ENCODE measurements around the gene CTNNA1.
"Not testable (repeated sequence)": the region's sequence is repeated elsewhere in the genome, so short reads cannot be mapped to it uniquely, and the experiment has no call there.

CTNNA1 gene

GRCh38 chr5:138910546-138911185, 157.4 kb downstream of the CTNNA1 start:
- H3K4me3 ChIP-seq (ENCODE audit: low read length), result no peak overlapping the region
- no peak for DNase-seq (ENCODE audit: low read depth, low spot score)

- H3K4me3 ChIP-seq (ENCODE audit: low read length), result no peak overlapping the region
- DNase-seq (ENCODE audit: low read depth, low spot score), result no peak
Observed at GRCh38 chr5:138911441-138911840, 158.2 kb downstream of the CTNNA1 start.

- DNase-seq (ENCODE audit: low read depth, low spot score), result no peak
- no peak overlapping the region for H3K4me3 ChIP-seq (ENCODE audit: low read length)
Observed at GRCh38 chr5:138912093-138912492, 158.9 kb downstream of the CTNNA1 start.

GRCh38 chr5:138913773-138914172, 160.5 kb downstream of the CTNNA1 start:
- no peak for DNase-seq (ENCODE audit: low read depth, low spot score)
- no peak overlapping the region for H3K4me3 ChIP-seq (ENCODE audit: low read length)

- no peak overlapping the region for H3K4me3 ChIP-seq (ENCODE audit: low read length)
- DNase-seq (ENCODE audit: low read depth, low spot score), result no peak
Observed at GRCh38 chr5:138914338-138914737, 161.1 kb downstream of the CTNNA1 start.

GRCh38 chr5:138918686-138919085, 165.5 kb downstream of the CTNNA1 start:
- DNase-seq (ENCODE audit: low read depth, low spot score), result no peak
- H3K4me3 ChIP-seq (ENCODE audit: low read length), result no peak overlapping the region

GRCh38 chr5:138920181-138920580, 167.0 kb downstream of the CTNNA1 start:
- DNase-seq (ENCODE audit: low read depth, low spot score), result no peak
- no peak overlapping the region for H3K4me3 ChIP-seq (ENCODE audit: low read length)

- DNase-seq (ENCODE audit: low read depth, low spot score); H3K4me3 ChIP-seq (ENCODE audit: low read length): not testable (repeated sequence)
Observed at GRCh38 chr5:138921362-138921761, 168.1 kb downstream of the CTNNA1 start.

GRCh38 chr5:138922494-138922893, 169.3 kb downstream of the CTNNA1 start:
- no peak overlapping the region for H3K4me3 ChIP-seq (ENCODE audit: low read length)
- DNase-seq (ENCODE audit: low read depth, low spot score), result no peak

- DNase-seq (ENCODE audit: low read depth, low spot score), result no peak
- no peak overlapping the region for H3K4me3 ChIP-seq (ENCODE audit: low read length)
Observed at GRCh38 chr5:138925090-138925635, 171.9 kb downstream of the CTNNA1 start.

- H3K4me3 ChIP-seq (ENCODE audit: low read length), result no peak overlapping the region
- no peak for DNase-seq (ENCODE audit: low read depth, low spot score)
Observed at GRCh38 chr5:138926257-138926656, 173.0 kb downstream of the CTNNA1 start.

GRCh38 chr5:138926688-138927448, 173.6 kb downstream of the CTNNA1 start:
- DNase-seq (ENCODE audit: low read depth, low spot score), result no peak
- H3K4me3 ChIP-seq (ENCODE audit: low read length), result no peak overlapping the region

- DNase-seq (ENCODE audit: low read depth, low spot score), result no peak
- H3K4me3 ChIP-seq (ENCODE audit: low read length), result no peak overlapping the region
Observed at GRCh38 chr5:138927544-138927943, 174.3 kb downstream of the CTNNA1 start.

GRCh38 chr5:138927979-138928378, 174.8 kb downstream of the CTNNA1 start:
- no peak overlapping the region for H3K4me3 ChIP-seq (ENCODE audit: low read length)
- DNase-seq (ENCODE audit: low read depth, low spot score), result no peak

GRCh38 chr5:138929571-138929955, 176.3 kb downstream of the CTNNA1 start:
- no peak overlapping the region for H3K4me3 ChIP-seq (ENCODE audit: low read length)
- no peak for DNase-seq (ENCODE audit: low read depth, low spot score)

GRCh38 chr5:138930371-138931097, 177.3 kb downstream of the CTNNA1 start:
- H3K4me3 ChIP-seq (ENCODE audit: low read length), result no peak overlapping the region
- DNase-seq (ENCODE audit: low read depth, low spot score), result no peak

- H3K4me3 ChIP-seq (ENCODE audit: low read length), result no peak overlapping the region
- DNase-seq (ENCODE audit: low read depth, low spot score), result no peak
Observed at GRCh38 chr5:138932171-138932810, 179.1 kb downstream of the CTNNA1 start.

GRCh38 chr5:138933522-138934290, 180.5 kb downstream of the CTNNA1 start:
- no peak overlapping the region for H3K4me3 ChIP-seq (ENCODE audit: low read length)
- DNase-seq (ENCODE audit: low read depth, low spot score), result no peak

- no peak overlapping the region for H3K4me3 ChIP-seq (ENCODE audit: low read length)
- DNase-seq (ENCODE audit: low read depth, low spot score), result no peak
Observed at GRCh38 chr5:138934971-138935370, 181.7 kb downstream of the CTNNA1 start.
